ENCODE data around the gene PADI4.

PADI4 gene, protein sequence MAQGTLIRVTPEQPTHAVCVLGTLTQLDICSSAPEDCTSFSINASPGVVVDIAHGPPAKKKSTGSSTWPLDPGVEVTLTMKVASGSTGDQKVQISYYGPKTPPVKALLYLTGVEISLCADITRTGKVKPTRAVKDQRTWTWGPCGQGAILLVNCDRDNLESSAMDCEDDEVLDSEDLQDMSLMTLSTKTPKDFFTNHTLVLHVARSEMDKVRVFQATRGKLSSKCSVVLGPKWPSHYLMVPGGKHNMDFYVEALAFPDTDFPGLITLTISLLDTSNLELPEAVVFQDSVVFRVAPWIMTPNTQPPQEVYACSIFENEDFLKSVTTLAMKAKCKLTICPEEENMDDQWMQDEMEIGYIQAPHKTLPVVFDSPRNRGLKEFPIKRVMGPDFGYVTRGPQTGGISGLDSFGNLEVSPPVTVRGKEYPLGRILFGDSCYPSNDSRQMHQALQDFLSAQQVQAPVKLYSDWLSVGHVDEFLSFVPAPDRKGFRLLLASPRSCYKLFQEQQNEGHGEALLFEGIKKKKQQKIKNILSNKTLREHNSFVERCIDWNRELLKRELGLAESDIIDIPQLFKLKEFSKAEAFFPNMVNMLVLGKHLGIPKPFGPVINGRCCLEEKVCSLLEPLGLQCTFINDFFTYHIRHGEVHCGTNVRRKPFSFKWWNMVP

DNA sequence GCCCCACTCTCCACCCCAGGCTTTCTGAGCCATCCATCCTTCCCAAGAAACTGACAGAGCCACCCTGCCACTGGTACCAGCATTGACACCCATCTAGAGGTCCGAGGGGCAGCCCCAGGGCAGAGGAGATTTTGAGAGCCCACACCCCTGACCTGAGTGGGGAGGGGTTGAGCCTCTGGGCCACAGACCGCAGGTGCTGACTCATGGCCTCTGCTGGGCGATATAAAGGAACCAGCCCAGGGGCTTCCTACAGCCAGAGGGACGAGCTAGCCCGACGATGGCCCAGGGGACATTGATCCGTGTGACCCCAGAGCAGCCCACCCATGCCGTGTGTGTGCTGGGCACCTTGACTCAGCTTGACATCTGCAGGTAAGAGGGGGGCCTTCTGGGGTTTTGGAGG, at the start of gene PADI4:
Gene PADI4 (plus strand): TSS at position 252 of the 400 bp plus-strand sequence. CDS start 26 bp downstream, at position 278.
- DNase-seq, result no peak

DNA sequence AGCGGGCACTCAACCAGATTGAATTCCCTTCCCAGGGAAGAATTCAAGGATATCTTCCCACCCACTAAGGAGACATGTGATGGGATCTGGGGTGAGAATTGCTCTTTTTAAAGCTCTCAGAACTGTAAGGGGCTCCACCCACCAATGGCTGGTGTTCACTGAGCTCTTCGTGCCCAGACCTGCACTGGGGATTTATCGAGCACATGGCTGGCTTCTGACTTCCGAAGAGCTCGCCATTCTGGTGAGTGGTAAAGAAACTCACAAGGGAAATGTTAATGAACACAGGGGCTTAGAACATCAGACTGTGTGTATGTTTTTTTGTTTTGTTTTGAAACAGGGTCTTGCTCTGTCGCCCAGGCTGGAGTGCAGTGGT, 49.3 kb upstream of the PADI4 start:
- no peak for DNase-seq

DNA sequence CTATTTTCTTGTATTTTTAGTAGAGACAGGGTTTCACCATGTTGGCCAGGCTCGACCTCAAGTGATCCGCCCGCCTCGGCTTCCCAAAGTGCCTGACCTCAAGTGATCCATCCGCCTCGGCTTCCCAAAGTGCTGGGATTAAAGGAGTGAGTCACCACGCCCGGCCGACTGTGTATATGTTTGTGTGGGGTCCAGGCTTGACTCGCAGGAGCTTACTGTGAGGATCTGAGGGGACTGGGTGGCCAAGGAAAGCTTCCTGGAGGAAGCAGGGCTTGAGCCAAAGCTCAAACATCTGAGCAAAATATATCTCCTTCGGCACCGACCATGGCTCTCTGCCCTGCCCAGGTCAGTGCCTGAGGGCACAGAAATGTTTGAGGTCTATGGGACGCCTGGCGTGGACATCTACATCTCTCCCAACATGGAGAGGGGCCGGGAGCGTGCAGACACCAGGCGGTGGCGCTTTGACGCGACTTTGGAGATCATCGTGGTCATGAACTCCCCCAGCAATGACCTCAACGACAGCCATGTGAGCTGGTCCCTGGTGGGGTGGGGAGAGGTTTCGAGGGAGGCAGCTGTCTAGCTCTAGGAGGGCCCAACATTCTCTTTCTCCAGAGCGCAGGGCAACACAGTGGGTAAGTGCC, 48.6 kb upstream of the PADI4 start:
- DNase-seq, result no peak

DNA sequence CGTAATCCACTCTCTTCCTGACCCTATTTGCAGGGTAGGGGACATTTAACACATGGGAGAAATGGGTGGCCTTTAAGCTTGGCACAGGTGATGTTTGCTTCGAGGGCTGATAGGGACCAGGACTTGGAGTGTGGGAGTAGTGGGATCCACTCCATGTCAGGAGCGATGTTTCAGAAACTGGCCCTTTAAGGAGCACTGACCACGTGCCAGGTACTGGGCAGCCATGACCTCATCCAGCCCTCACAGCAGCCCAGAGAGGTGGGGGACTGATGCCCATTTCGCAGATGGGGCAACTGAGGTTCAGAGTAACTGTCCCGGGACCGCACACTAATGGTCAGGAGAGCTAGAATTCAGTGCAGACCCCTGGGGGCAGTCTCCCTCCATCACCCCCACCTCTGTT, 47.7 kb upstream of the PADI4 start:
- no peak for DNase-seq

DNA sequence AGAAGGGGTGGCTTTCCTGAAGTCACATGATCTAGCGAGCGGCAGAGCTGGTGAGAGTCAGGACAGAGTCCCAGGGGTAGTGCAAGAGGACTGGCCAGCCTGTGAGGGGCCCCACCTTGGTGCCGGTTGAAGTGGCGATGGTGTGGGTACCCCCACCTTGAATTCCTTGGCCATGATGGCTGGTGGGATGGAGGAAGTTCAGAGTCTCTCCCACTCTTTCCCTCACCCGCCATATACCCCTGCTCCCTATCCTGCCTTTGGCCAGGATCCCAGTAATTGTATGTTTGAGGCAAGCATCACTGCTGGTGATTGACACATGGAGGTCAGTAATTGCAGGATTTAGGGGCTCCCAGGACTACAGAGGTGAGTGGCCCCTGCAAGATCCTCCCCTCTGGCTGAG, 47.3 kb upstream of the PADI4 start:
- no peak for DNase-seq

DNA sequence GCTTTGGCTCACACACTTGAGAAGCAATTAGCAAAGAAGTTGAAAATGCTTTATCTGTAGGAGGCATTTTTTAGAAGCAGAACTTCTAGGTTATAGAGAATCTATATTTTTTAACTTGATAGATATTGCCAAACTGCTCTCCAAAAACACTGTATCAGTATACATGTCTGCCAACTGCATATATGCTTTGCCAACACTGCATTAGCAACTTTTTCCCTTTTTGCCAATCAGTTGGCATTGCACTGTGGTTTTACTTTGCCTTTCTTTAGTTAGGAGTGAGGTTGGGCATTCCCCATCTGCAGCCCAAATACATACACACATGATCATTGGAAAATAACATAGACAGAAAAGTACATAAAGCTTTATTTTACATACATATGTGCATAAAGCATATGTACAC, 44.1 kb upstream of the PADI4 start:
- DNase-seq, result no peak

DNA sequence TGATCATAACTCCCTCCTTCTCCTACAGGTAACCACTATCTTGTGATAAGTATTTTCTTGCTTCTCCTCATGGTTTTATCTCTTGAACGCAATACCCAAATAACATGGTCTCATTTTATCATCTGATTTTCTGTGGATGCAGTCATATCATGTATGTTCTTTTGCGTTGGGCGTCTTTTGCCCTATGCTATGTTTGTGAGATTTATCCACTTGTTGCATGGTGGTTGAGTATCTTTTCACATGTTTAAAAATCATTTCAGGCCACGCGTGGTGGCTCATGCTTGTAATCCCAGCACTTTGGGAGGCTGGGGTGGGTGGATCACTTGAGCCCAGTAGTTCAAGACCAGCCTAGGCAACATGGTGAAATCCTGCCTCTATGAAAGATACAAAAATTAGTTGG, 43.5 kb upstream of the PADI4 start:
- DNase-seq, result no peak

DNA sequence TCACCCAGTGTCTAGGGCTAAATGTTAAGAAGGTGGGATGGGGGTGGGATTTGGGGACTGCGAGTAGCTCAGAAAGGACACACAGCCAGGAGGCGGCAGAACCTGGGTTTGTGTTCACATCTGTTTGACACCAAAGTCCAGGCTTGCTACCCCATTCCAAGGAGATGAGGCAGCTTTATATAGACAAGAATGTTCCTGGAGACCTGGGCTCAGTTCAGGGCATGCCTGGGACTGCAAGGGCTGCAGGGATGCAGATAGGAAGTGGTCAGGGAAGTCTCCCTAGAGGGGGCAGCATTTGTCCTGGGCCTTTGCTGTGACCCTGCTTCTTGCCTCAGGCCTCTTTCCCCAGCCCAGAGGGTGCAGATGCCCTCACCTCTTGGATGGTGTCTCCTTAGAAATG, 42.8 kb upstream of the PADI4 start:
- no peak for DNase-seq

DNA sequence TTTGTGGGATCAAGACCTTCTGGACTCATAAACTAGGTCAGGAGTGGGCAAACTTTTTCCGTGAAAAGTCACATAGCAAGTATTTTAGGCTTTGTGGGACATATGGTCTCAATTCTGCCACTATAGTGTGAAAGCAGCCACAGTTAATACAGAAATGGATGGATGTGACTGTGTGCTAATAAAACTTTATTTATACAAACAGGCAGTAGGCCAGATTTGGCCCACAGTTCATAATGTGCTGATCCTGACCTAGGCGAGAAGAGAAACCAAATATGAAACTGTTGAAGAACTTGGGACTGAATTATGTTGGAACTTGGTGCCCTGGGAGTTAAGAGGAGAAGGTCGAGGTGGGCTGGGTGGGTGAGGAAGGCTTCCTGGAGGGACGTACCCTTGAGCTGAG, 42.0 kb upstream of the PADI4 start:
- no peak for DNase-seq

DNA sequence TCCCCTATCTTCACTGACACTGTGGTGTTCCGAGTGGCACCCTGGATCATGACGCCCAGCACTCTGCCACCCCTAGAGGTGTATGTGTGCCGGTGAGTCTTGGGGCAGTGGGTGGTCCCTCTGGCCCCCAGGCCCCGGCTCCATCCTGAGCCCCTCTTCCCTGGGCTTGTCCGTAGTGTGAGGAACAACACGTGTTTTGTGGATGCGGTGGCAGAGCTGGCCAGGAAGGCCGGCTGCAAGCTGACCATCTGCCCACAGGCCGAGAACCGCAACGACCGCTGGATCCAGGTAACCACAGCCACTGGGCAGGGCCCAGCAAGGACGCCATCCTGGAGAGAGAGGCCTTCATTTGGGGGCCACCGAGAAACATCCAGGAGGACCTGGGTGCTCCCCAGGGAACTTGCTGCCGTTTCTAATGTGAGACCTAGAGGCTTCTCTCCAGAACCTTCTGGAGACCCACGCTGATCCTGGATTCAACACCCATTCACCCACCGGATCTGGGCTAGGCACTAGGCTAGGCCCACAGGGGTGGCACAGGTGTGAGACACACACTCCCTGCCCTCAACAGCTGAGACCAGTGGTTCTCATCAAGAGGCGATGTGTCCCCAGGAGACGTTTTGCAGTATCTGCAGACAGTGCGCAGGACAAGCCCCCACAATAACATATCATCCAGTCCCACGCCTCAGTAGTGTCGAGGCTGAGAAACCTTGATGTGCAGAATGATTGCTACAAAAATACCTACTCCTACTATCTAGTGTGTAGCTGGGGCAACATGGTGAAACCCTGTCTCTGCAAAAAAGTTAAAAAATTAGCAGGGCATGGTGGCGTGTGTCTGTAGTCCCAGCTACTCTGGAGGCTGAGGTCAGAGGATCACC, 36.9 kb upstream of the PADI4 start:
- DNase-seq, result no peak

DNA sequence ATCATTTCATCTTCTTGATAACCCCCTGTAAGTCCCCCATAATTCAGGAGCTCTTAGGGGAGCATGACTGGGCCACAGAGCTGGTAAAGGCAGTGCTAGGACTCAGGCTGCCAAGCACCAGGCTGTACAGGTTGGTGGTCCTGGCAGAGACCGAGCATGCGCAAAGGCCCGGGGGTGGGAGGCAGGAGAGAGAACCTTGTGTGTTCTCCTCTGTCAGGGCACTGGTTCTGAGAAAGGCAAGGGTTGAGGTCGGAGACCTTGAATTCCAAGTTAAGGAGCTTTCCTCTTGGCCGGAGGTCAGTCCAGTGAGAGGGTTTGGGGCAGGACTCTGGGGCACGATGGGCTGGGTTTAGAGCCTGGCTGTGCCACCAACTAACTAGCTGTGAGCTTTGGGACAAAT, 35.9 kb upstream of the PADI4 start:
- DNase-seq, result no peak

DNA sequence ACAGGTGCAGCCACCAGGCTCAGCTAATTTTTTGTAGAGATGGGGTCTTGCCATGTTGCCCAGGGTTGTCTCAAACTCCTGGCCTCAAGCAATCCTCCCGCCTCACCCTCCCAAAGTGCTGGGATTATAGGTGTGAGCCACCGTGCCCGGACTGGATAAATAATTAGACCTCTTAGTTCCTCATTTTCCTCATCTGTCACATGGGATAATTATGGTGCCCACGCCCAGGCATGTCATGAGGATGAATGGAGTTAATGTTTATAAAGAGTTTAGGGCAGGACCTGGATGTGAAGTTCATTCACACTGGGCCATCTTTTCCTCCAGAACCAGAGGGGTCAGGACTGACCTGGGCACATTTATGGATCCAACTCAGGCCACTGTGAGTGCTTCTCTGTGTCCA, 35.4 kb upstream of the PADI4 start:
- no peak for DNase-seq

DNA sequence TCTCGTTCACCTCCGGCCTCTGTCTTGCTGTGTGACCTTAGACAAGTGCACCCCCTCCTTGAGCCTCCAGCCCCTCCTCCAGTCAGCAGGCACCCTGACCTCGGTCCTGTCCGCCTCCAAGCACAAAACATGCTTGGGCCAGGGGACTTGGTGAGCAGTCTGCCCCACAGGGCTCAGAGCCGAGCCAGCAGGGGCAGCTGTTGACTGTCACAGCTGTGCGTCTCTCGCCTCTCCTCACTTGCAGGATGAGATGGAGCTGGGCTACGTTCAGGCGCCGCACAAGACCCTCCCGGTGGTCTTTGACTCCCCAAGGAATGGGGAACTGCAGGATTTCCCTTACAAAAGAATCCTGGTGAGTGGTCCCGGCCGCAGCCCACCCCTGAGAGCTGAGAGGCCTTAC, 34.9 kb upstream of the PADI4 start:
- no peak for DNase-seq

DNA sequence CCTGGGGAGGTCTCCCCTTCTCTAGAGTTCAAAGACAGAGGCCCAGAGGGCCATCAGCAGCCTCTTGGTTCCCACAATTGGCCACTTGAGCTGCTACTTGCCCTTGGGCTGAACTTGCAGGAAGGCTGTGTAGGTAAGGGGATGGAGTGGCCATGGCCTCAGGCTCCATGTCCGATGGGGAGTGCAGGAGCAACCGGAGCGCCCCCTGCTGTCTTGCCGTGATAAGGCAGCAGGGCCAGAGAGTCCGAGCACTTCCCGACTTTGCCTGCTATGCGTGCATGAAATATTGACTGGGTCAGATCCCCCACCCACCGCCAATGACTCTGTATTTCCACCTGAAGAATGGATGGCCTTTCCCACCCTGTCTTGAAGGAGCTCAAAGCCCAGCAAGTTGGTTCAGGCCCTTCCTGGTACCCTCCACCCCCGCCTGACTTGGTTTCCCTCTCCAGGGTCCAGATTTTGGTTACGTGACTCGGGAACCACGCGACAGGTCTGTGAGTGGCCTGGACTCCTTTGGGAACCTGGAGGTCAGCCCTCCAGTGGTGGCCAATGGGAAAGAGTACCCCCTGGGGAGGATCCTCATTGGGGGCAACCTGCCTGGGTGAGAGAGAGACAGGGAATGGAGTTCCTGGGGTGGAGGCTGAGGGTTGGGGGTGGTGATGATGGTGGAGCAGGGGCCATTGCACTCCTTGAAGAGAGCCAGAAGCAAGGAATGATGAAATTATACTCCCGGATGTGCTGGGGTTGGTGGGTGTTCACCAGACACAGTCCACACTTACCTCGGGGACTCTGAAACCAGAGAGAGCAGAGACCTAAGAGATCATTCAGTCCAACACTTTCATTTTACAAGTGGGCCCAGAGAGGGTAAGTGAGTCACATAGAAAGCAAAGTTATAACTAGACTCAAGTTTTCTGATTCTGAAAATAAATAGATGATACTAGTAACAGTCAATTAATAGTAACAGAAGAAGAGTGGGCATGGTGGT, 33.5 kb upstream of the PADI4 start:
- DNase-seq, result peak; percentile 21

DNA sequence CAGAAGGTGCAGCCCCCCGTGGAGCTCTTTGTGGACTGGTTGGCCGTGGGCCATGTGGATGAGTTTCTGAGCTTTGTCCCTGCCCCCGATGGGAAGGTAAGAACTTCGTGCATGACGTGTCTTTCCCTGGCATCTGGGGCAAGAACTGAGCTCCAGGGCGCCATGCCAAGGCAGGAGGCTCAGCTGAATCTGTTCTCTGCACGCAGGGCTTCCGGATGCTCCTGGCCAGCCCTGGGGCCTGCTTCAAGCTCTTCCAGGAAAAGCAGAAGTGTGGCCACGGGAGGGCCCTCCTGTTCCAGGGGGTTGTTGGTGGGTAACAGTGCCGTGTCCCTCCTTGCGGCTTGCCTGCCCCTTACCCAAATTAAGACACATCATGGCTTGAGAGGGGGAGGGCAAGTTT, 31.4 kb upstream of the PADI4 start:
- DNase-seq, result peak; percentile 0

DNA sequence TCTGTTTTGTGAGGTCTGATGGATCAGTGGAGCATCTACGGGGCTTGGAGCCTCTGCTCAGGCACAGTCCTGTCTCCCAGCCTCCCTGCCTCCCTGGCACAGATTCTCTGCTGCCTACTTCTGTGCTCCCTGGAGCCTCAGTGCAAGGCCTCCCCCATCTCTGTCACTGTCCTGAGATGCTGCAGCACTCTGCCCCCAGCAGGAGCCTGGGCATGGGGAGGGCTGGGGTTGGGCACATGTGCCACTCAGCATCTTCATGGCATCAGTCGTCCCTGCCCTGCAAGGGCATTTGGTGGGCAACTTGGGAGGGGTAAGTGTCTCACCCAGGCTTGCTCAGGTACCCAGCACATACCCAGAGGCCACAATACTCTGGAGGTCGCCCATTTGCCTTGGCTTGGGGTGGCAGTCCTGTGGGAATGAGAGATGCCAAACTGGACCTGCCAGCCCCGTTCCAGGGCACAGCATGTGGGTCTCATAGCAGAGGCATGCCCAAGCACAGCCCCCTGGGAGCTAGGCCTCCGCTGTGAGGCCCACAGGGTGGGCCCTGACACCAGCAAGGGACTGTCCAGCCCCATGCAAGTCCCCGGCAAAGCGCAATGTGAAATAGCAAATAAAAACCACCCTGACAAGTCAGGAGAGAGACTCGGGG, 30.4 kb upstream of the PADI4 start:
- no peak for DNase-seq

DNA sequence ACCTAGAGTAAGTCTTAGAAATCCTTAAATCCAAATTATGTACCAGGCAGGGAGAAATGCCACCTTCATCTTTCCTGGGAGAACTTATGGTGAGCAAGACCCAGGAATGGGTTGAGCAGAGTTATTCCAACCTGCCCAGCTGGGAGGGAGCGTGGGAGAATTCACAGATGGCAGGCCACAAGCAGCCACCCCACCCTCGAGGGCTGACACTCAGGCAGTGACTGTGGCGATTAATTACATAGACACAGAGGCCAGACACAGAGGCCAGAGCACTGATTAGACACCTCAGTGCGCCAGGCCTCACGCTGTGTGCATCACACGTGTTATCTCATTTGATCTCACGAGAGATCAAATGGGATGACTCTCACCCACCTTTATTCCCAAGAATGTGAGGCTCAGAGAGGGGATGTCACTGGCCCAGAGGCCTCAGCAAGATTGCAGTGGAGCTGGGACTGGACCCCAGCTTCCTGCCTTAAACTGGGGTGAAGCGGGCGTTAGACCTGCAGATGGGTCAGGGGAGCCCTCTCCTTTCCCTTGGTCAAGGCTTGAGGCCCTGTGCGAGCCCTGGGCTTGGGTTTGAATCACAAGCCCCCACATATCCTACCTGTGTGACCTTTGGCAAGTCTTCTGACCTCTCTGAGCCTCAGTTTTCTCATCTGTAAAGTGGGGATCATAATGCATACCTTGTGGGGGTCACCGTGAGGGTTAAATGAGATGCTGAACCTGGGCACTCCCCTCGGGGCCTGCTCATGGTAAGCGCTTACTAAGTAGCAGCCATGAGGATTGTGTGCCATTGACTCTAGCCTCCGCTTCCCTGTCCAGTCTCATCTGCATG, 28.8 kb upstream of the PADI4 start:
- DNase-seq, result no peak

DNA sequence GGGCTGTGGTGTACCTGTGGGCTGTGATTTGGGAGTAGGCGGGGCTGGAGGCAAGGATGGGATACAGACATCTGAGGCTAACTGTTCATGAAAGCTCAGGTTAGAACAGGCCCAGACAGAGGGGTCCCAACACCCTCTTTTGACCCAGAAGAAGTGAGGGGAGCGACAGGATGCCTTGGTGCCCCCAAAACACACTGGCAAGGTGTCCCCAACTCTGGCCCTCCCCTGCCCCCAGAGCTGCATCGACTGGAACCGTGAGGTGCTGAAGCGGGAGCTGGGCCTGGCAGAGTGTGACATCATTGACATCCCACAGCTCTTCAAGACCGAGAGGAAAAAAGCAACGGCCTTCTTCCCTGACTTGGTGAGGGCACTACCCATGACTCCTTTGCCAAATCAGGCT, 27.6 kb upstream of the PADI4 start:
- DNase-seq, result no peak

DNA sequence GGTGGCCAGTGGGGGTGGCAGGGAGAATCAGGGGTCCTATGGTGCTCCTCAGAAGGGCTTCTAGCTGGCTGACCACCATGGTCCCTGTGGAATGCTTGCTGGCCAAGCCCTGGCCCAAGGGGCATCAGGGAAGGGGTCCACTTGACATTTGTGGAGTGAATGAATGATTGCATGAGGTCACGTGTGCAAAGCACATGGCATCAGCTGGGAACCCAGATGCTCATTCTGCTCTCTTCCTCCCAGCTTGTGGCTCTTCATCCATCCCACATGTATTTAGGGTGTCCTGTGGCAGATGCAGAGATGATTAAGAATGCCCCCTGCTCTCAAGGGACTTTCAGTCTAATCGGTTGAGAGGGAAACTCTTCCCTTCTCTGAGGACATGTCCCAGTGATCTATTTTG, 27.1 kb upstream of the PADI4 start:
- no peak for DNase-seq

DNA sequence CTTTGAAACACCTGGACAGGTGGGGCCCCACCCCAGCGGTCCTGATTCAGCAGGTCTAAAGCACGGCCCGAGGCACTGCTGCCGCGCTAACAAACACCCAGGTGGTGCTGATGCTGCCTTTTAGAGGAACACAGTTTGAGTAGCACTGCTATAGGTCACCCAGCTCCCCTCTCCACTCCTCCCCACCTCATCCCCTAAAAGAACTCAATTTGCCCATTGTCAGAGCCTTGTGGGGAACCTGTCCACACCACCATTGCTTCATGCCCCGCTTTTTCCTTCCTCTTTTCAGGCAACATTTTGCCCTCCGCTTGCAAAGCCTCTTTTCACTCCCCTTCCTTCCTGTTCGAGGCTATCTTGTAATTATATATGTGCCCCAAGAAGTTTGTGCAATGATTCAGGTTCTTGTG, 26.2 kb upstream of the PADI4 start:
- peak; percentile 12 for DNase-seq
